ENCODE data around the gene LRP1B. TPM values are rescaled to one million over a fixed set of nuclear protein-coding genes. Genes with fewer than 3 reads are reported as not detected.

The LRP1B gene
- total RNA-seq, 1 donor from 2014 or later = 0.20 TPM

GRCh38 chr2:140275427-140275826 lies 1855.4 kb downstream of the LRP1B start:
- no peak for DNase-seq (ENCODE audit: low read depth, low spot score)

DNA sequence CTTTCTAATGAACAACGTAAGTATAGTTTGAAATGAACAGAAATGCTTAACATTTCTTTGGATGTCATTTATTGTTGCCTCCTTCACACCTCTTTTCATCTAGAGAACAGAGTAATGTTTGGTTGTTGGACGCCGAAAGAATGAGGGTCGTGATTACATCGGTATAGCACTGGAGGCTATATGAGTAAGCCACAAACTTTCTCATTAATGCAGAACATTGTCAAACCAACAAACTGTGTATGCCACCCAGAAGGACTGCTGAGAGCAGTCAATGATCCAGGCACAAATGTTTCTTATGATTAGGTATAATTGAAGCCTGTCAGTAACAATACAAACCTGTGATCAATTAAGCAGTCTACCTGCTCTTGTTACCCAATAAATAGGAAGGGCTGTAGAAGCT lies 1855.9 kb downstream of the LRP1B start:
- DNase-seq (ENCODE audit: low read depth, low spot score) = no peak

DNA sequence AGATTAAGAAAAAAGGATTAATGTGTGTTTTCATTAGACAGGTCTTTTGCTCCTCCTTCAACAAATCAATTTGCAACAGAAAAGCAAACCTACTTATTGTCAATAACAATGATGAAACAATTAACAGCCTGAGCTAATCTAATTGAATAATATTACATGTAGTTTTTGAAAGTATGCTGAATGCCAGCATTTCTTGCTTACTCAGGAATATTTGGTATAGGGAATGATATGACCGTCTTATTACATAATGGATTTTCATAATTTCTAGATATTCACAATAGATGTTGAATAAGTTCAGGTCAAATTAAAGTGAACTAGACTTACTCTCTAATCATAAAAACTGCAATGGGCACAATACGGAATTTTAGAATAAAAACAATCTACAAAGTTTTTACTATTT lies 1856.9 kb downstream of the LRP1B start:
- no peak for DNase-seq (ENCODE audit: low read depth, low spot score)

DNA sequence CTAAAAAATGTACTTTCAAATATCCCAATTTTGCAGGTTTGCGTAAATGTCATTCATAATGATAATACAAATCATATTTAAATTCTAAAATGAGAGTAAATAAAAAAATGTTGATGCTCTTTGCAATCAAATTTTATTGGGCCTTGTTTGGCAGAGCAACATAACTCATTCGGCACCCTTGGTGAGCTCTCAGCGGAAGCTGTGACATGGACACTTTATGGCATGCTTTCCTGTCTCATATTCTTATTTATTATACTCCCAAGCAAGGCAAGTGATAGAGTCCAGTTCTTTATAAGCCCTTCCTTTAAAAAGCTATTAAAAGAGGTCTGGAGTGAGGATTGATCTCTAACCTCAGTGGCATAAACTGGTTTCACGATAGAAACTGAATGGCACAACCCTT lies 1857.4 kb downstream of the LRP1B start:
- no peak for DNase-seq (ENCODE audit: low read depth, low spot score)

DNA sequence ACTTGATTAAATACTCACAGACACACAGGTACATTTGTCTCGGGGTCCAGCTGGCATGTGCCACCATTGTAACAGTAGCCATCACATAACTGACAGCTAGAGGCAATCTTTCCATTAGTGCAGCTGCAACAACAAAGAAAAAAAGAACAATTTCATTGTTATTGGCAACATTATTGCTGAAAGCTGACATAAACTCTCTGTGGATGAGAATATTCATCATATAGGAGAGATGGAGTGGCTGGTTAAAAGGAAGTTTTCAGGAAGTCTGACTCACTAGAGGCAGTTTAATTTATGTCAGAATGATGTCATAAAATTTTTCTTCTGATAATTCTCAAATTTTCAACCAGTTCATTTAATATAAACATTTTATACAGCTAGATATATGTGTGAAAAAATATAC lies 1860.6 kb downstream of the LRP1B start:
- DNase-seq (ENCODE audit: low read depth, low spot score) = no peak

- DNase-seq (ENCODE audit: low read depth, low spot score) = no peak
Observed at GRCh38 chr2:140269000-140269399, 1861.8 kb downstream of the LRP1B start.

- no peak for DNase-seq (ENCODE audit: low read depth, low spot score)
Observed at GRCh38 chr2:140262908-140263307, 1867.9 kb downstream of the LRP1B start.

GRCh38 chr2:140257692-140258300 lies 1873.0 kb downstream of the LRP1B start:
- DNase-seq (ENCODE audit: low read depth, low spot score) = no peak

DNA sequence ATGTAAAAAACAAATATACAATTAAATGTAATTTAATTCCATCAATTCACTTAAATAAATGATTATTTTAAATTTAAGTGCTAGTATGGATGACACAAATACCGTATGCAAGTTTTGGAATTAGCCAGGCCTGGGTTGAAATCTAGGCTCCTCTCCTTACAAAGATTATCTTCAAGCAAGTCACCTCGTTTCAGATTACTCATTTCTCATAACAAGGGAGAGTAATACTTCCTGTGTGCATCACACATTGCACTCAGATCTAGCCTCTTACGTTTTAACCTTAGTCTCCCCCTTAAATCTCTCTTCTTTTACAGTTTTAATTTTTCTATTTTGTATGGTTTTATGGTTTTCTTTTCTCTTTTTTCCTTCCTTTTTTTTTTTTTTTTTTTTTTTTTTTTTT lies 1874.7 kb downstream of the LRP1B start:
- DNase-seq (ENCODE audit: low read depth, low spot score) = no peak

DNA sequence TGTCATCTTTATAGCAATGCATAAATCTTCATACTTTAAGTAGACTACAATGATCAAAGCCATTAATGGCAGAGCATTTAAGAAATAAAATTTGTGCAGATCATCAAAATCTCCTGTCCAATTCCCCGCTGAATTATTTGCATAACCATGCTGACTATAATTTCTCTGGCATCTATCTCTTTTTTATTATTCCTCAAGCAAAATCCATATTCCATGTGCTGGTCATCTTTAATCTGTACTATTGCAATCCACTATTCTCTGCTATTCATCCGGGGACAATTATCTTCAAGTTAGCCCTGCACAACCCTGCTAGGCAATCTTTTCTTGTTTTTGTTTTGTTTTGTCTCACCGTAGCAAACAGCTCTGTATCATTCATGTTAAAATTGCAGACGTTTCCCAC lies 1881.0 kb downstream of the LRP1B start:
- DNase-seq (ENCODE audit: low read depth, low spot score) = no peak

- no peak for DNase-seq (ENCODE audit: low read depth, low spot score)
Observed at GRCh38 chr2:140248623-140249022, 1882.2 kb downstream of the LRP1B start.

DNA sequence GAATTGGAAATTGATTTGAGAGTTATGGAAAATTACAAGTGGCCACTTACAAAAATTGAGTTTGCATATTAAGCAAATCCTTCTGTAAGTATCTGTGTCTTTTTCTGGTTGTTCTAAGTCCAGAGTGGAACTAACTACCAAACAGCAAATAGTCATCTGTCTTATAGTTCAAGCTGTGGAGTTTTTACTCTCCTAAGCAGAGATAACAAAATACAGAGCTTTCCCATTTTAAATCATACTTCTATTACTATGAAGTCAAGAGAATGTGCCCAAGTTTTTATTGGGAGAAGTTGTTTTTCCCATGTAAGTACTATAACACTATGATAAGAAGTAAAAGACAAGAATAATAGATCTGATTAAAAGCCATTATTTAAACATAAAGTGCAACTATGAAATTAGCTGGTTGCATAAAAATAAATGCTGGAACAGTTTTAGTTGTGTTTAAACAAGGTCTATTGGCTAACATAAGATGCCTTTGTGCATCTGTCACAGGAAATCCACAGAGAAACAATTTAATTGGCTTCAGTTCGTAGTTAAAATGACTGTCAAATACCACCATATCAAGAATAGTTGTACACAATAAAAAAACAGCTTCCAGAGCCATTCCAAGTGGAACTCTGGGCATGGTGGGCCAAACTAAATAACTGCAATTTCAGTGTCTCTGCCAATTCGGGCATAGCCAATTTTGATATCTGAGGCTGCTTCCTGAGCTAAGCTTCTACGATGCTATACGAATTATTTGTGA lies 1883.2 kb downstream of the LRP1B start:
- no peak for DNase-seq (ENCODE audit: low read depth, low spot score)

DNA sequence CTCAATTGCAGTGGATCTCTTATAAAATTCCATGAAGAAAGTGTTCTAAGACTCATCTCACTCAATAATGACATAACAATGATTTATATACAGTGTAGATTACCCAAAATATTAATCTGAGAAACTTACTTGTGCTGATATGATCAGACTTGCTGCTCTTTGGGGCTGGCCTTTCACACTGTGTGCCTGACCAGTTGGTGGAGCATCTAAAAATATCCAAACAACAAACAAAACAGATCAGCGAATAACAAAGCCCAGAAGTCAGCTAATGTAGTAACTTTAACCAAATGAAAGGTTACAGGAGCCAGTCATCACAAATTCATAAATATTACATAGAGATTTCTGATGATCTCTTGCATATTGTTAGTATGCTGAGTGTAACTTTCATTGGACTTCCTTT lies 1883.9 kb downstream of the LRP1B start:
- DNase-seq (ENCODE audit: low read depth, low spot score) = no peak

- DNase-seq (ENCODE audit: low read depth, low spot score) = no peak
Observed at GRCh38 chr2:140246058-140246457, 1884.8 kb downstream of the LRP1B start.

DNA sequence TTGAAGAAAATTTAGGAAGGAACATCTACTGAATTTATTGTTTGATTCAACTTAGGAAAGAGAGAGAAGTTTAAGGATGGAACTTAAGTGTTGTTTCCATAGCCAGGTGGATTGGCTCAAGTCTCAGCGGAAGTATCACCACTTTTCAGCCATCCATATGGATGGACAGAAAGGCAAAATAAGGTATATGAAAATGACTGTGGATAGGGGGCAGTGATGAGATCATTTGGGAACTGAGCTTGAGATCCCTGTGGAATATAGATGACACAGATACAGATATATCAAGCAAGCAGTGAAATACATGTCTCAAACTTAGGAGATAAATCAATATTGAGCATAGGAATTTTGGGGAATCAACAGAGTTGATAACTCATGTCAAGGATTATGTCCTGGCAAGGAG lies 1887.9 kb downstream of the LRP1B start:
- no peak for DNase-seq (ENCODE audit: low read depth, low spot score)

DNA sequence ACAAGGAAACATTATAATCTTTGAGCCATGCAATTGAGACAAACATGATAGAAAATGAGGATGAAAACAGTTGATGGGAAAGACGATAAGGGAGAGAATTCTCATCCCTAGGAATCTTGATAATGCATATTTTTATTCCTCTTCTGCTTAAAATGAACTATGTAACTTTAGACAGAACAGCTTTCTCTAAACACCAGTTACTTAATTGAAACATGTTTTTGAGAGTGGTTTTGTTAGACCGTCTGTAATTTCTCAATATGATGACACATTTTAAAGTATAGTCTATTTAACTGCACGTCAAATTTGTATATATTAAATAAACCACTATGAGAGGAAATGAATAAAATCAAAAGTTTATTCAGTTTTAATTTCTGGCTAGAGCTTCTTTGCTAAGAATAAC lies 1896.7 kb downstream of the LRP1B start:
- no peak for DNase-seq (ENCODE audit: low read depth, low spot score)

- DNase-seq (ENCODE audit: low read depth, low spot score) = no peak
Observed at GRCh38 chr2:140210963-140211362, 1919.9 kb downstream of the LRP1B start.

DNA sequence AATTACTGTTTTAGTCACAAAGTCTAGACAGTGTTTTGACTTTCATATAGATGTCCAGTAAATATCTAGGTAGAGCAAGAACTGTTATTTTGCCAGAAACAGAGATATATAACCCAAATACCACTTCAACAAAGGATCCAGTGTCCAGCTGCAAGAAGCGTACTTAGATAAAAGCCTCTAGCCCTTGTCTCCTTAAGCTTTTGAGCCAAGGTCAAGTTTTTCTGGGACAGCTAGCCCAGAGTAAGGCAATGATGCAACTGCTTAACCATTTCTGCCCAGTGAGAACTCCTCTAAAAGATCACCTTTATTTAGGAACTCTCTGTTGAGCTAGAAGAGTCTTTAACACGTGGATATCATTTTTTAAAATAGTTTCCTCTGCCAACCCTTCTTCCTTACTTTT lies 1925.7 kb downstream of the LRP1B start:
- DNase-seq (ENCODE audit: low read depth, low spot score) = no peak

GRCh38 chr2:140203347-140203746 lies 1927.5 kb downstream of the LRP1B start:
- no peak for DNase-seq (ENCODE audit: low read depth, low spot score)

- DNase-seq (ENCODE audit: low read depth, low spot score) = no peak
Observed at GRCh38 chr2:140201572-140201971, 1929.2 kb downstream of the LRP1B start.

- no peak for DNase-seq (ENCODE audit: low read depth, low spot score)
Observed at GRCh38 chr2:140200764-140201163, 1930.1 kb downstream of the LRP1B start.

DNA sequence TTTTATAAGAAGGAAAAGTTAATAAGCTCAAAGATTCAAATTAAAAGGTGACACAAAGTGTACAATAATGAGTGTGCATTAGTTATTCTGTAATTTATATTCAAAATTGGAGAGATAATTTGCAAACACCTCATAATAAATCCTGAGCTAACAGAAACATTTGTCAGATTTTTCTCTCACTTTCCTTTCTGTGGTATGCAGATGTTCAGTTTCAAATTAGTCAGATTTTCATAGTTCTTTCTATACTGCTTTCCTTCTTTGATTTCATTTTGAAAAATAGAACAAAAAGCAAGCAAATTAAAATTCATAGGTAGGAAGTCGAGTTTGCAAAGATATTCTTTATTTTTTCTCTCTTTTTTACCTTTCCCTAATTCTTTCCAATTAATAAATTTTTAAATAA lies 1930.5 kb downstream of the LRP1B start:
- no peak for DNase-seq (ENCODE audit: low read depth, low spot score)

- no peak for DNase-seq (ENCODE audit: low read depth, low spot score)
Observed at GRCh38 chr2:140199312-140199711, 1931.5 kb downstream of the LRP1B start.
